Measurements from ENCODE around the gene SMTNL1.

Gene SMTNL1

GRCh38 chr11:57500515-57500914 is 36.9 kb upstream of the SMTNL1 start:
- Mint-ChIP-seq H3K27ac (no peak overlapping the region), H3K4me1 (ENCODE audit: low read depth) (peaks cover 9% of the 10 kb centered on the region), H3K4me3 (no peak overlapping the region), H3K27me3 (no peaks in the 10 kb centered on the region), H3K9me3 (no peaks in the 10 kb centered on the region), H3K36me3 (ENCODE audit: low read depth) (peaks cover 4% of the 10 kb centered on the region)
- intact Hi-C loops (cut with micrococcal nuclease): no loop called here

DNA sequence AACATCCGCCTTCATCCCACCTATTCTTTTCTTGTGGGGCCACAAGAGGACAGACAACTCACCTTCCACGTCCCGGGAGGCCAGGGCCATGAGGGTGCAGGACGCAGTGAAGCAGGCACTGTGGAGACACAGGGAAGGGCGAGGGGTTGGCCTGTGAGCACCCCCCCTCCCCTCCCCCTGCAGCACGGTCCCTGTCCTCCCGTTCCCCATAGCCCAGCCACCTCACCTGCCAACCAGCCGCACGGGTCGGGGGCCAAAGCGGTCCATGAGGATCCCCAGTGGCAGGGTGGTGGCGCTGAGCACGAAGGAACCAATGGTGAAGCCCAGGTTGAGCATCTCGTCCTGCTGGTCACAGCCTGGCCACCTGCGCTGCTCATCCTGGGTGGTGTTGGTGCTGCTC is 36.5 kb upstream of the SMTNL1 start:
- no peaks in the 10 kb centered on the region for H3K9me3 Mint-ChIP-seq
- H3K4me1 Mint-ChIP-seq (ENCODE audit: low read depth): peaks cover 9% of the 10 kb centered on the region
- H3K27me3 Mint-ChIP-seq: no peaks in the 10 kb centered on the region
- intact Hi-C loops (cut with micrococcal nuclease): no loop called here
- H3K27ac Mint-ChIP-seq: no peak overlapping the region
- H3K4me3 Mint-ChIP-seq: no peak overlapping the region
- H3K36me3 Mint-ChIP-seq (ENCODE audit: low read depth): peaks cover 4% of the 10 kb centered on the region

GRCh38 chr11:57501953-57502352 is 35.4 kb upstream of the SMTNL1 start:
- Mint-ChIP-seq H3K36me3 (ENCODE audit: low read depth) (peaks cover 4% of the 10 kb centered on the region), H3K27me3 (no peaks in the 10 kb centered on the region), H3K9me3 (no peaks in the 10 kb centered on the region), H3K4me1 (ENCODE audit: low read depth) (peaks cover 9% of the 10 kb centered on the region), H3K4me3 (no peak overlapping the region), H3K27ac (no peak overlapping the region)
- intact Hi-C loops (cut with micrococcal nuclease): no loop called here

- peaks cover 9% of the 10 kb centered on the region for H3K4me1 Mint-ChIP-seq (ENCODE audit: low read depth)
- H3K27ac Mint-ChIP-seq: no peak overlapping the region
- no peaks in the 10 kb centered on the region for H3K9me3 Mint-ChIP-seq
- intact Hi-C loops (cut with micrococcal nuclease): no loop called here
- no peaks in the 10 kb centered on the region for H3K27me3 Mint-ChIP-seq
- no peak overlapping the region for H3K4me3 Mint-ChIP-seq
- peaks cover 4% of the 10 kb centered on the region for H3K36me3 Mint-ChIP-seq (ENCODE audit: low read depth)
Measured at GRCh38 chr11:57502376-57502775, 35.0 kb upstream of the SMTNL1 start.

DNA sequence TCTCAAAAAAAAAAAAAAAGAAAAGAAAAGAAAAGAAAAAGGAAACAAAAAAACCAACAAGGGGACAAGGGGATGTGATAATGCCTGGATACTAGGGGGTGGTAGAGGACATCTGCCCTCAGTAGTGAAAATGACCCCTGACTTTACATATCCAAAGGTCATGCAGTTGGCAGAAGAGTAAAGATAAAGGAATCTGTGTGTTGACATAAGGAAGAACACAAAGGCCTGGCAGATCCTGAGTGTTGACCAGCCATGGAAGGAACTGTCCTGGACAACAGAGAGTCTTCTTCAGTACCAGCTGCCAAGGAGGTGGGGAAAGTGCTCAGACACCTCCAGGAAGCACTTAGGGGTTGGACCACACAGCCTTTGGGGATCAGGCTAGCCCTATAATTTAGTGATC is 34.5 kb upstream of the SMTNL1 start:
- intact Hi-C loops (cut with micrococcal nuclease): no loop called here
- Mint-ChIP-seq H3K36me3 (ENCODE audit: low read depth) (peaks cover 4% of the 10 kb centered on the region), H3K9me3 (no peaks in the 10 kb centered on the region), H3K27me3 (no peaks in the 10 kb centered on the region), H3K27ac (no peak overlapping the region), H3K4me3 (no peak overlapping the region), H3K4me1 (ENCODE audit: low read depth) (peaks cover 9% of the 10 kb centered on the region)

GRCh38 chr11:57504511-57504910 is 32.9 kb upstream of the SMTNL1 start:
- intact Hi-C loops (cut with micrococcal nuclease): no loop called here
- peaks cover 9% of the 10 kb centered on the region for H3K4me1 Mint-ChIP-seq (ENCODE audit: low read depth)

GRCh38 chr11:57506522-57506921 is 30.9 kb upstream of the SMTNL1 start:
- no peaks in the 10 kb centered on the region for H3K27me3 Mint-ChIP-seq
- intact Hi-C loops (cut with micrococcal nuclease): no loop called here
- no peaks in the 10 kb centered on the region for H3K9me3 Mint-ChIP-seq
- H3K27ac Mint-ChIP-seq: no peak overlapping the region
- no peaks in the 10 kb centered on the region for H3K36me3 Mint-ChIP-seq (ENCODE audit: low read depth)
- no peak overlapping the region for H3K4me3 Mint-ChIP-seq
- H3K4me1 Mint-ChIP-seq (ENCODE audit: low read depth): no peaks in the 10 kb centered on the region

More at GRCh38 chr11:57504511-57504910, 32.9 kb upstream of the SMTNL1 start:
- H3K27ac Mint-ChIP-seq: no peak overlapping the region
- no peak overlapping the region for H3K4me3 Mint-ChIP-seq
- no peaks in the 10 kb centered on the region for H3K9me3 Mint-ChIP-seq
- peaks cover 4% of the 10 kb centered on the region for H3K36me3 Mint-ChIP-seq (ENCODE audit: low read depth)
- no peaks in the 10 kb centered on the region for H3K27me3 Mint-ChIP-seq

DNA sequence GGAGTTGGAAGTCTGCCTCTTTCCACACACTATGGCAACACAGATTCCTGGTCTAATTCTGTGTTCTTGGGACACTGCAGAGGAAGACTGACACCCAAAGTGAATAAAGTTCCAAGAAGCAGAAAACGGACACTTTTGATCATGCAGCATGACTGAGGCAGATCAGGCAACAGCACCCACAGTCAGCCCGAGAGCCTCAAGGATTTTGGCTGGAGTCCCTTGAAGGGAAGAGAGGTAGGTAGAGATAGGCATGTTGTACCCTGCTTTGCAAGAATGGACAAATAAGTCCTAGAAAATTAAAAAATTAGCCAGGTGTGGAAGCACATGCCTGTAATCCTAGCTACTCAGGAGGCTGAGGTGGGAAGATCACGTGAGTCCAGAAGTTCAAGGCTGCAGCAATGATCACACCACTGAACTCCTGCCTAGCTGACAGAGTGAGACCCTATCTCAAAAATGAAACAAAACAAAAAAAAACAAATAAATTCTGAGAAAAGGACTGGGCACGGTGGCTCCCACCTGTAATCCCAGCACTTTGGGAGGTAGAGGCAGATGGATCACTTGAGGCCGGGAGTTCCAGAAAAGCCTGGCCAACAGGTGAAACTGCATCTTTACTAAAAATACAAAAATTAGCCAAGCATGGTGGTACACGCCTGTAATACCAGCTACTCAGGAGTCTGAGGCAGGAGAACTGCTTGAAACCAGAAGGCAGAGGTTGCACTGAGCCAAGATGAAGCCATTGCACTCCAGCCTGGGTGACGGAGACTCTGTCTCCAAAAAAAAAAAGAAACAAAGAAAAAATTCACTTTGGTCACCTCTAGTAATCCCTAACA is 28.8 kb upstream of the SMTNL1 start:
- Mint-ChIP-seq H3K4me3 (no peak overlapping the region), H3K9me3 (no peaks in the 10 kb centered on the region), H3K27me3 (peaks cover 1% of the 10 kb centered on the region), H3K36me3 (ENCODE audit: low read depth) (no peaks in the 10 kb centered on the region), H3K4me1 (ENCODE audit: low read depth) (no peaks in the 10 kb centered on the region), H3K27ac (no peak overlapping the region)
- intact Hi-C loops (cut with micrococcal nuclease): no loop called here

DNA sequence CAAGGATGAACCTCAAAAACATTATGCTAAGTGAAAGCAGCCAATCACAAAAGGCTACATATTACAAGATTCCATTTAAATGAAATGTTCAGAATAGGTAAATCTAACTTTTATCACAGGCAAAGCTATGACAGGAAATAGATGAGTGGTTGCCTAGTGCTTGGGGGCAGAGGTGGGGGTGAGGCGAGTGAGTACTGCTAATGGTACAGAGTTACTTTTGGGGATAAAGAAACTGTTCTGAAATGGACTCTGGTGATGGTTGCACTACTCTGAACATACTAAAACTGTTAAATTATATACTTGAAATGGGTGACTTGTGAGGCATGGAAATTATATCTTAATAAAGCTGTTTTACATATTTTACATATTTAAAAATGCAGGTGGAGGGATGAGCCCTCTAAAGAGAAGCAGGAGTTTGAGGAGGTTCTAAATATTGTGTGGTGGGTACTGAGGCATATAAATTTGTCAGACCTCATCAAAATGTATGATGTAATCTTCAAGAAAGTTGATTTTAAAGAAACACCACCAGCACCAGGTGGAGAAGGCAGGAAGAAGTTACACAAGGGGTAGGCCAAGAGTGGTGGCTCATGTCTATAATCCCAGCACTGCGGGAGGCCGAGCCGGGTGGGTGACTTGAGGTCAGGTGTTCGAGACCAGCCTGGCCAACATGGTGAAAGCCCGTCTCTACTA is 25.5 kb upstream of the SMTNL1 start:
- intact Hi-C loops (cut with micrococcal nuclease): no loop called here
- no peak overlapping the region for H3K4me3 Mint-ChIP-seq
- peaks cover 19% of the 10 kb centered on the region for H3K27me3 Mint-ChIP-seq
- H3K27ac Mint-ChIP-seq: no peak overlapping the region
- H3K9me3 Mint-ChIP-seq: no peaks in the 10 kb centered on the region
- H3K36me3 Mint-ChIP-seq (ENCODE audit: low read depth): peaks cover 14% of the 10 kb centered on the region
- H3K4me1 Mint-ChIP-seq (ENCODE audit: low read depth): peaks cover 26% of the 10 kb centered on the region

DNA sequence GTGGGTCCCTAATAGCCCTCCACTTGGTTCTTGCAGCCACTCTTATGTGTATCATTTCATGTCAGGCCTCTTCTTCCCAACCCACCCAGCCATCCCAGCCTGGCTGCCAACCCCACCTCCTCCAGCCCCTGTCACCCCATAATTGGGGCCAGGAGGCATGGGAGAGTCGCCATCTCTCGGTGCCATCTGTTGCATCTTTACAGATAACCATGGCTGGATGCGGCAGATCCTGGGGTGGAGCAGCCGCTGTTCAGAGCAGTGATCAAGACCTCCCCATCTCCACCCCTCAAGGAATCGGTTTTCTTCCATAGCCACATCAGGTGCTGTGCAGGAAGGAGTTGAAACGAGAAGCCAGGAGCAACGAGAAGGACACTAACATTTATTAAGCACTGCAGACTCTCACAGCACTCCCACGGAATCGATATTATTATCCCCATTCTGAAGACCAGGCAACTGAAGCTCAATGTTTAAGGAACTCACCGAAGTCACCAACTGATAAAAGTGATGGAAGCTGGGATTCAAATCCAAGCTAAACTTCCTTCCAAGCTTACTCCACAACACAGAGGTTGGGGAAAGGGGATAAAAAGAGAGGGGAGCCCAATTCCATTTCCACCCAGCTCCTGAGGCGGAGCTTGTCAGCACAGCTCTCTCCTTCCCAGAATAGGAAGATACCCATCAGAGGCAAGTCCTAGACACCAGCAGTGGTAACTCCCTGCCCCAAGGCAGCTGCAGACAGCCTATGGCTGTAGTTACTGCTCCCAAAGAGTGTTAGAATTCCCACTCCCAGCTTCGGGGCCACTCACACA is 24.5 kb upstream of the SMTNL1 start:
- Mint-ChIP-seq H3K27me3 (peaks cover 19% of the 10 kb centered on the region), H3K27ac (no peak overlapping the region), H3K36me3 (ENCODE audit: low read depth) (peaks cover 14% of the 10 kb centered on the region), H3K4me3 (no peak overlapping the region), H3K4me1 (ENCODE audit: low read depth) (peaks cover 29% of the 10 kb centered on the region), H3K9me3 (no peaks in the 10 kb centered on the region)
- intact Hi-C loops (cut with micrococcal nuclease): no loop called here

DNA sequence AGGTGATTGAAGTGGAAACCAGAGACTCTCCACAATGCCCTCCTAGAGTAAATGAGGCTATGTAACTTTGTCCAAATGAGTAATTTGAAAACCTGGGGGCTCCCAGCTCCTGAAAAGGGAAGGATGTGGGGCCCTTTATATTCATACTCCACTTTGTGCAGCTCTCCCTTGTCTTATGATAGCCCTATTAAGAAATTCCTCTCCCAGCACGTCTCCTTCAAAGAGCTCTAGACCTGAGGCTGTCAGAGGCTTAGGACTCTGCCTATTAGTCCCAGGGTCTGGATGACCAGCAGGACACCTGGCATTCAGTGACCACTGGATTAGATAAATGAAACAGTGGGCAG is 24.0 kb upstream of the SMTNL1 start:
- Mint-ChIP-seq H3K36me3 (ENCODE audit: low read depth) (peaks cover 14% of the 10 kb centered on the region), H3K27ac (no peak overlapping the region), H3K4me3 (no peak overlapping the region), H3K9me3 (no peaks in the 10 kb centered on the region), H3K27me3 (peaks cover 19% of the 10 kb centered on the region), H3K4me1 (ENCODE audit: low read depth) (peaks cover 30% of the 10 kb centered on the region)
- intact Hi-C loops (cut with micrococcal nuclease): no loop called here

DNA sequence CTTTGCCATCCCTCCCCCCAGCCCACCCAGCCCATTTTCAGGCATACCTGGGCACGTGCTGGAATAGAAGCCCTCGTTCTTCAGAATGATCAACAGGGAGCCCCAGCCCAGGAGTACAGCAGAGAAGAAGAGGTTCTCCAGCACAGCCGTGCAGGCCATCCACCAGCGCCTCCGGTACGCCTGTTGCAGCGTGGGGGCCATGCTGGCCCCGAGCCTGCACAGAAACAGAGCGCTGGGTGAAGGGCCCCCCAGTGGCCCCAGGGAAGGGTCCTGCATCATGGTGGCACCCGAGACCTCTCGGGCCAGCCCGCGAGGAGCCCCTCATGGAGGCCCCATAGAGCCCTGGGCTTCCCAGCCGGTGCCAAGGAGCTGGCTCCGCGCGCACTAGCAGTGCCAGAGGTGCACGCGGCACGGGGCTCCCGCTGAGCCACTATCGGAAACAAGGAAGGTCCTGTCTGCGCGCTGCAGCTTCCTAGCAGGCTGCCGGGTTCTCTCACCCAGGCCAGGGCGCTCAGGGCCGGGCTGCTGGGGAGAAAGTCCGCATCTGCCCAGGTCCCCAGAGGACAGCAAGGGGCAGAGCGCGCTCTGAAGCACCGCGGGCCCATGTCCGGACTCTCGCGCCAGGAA is 23.4 kb upstream of the SMTNL1 start:
- Mint-ChIP-seq H3K9me3 (no peaks in the 10 kb centered on the region), H3K4me1 (ENCODE audit: low read depth) (peaks cover 35% of the 10 kb centered on the region), H3K27me3 (peaks cover 19% of the 10 kb centered on the region), H3K36me3 (ENCODE audit: low read depth) (peaks cover 14% of the 10 kb centered on the region), H3K27ac (no peak overlapping the region), H3K4me3 (peak overlapping the region; percentile 99)
- intact Hi-C loops (cut with micrococcal nuclease): no loop called here

GRCh38 chr11:57514538-57515331 is 22.7 kb upstream of the SMTNL1 start:
- no peaks in the 10 kb centered on the region for H3K9me3 Mint-ChIP-seq
- peaks cover 35% of the 10 kb centered on the region for H3K4me1 Mint-ChIP-seq (ENCODE audit: low read depth)
- intact Hi-C loops (cut with micrococcal nuclease): no loop called here
- H3K27ac Mint-ChIP-seq: peak overlapping the region; percentile 77
- peaks cover 14% of the 10 kb centered on the region for H3K36me3 Mint-ChIP-seq (ENCODE audit: low read depth)
- peak overlapping the region; percentile 99 for H3K4me3 Mint-ChIP-seq
- H3K27me3 Mint-ChIP-seq: peaks cover 19% of the 10 kb centered on the region
